GM18508 (cell line): ENCODE measurements around the gene CLASP2.

Experiments
- ATAC-seq: cut with Tn5 transposase; IDR thresholded peaks from one replicate; pipeline ENCODE4 v1.9.1; 2021; ENCODE audit warnings: moderate number of reproducible peaks; ENCODE audit not compliant: insufficient read depth, unreplicated experiment

CLASP2 gene

GRCh38 chr3:33575311-33575710, 142.7 kb downstream of the CLASP2 start:
- no peak for ATAC-seq

- no peak for ATAC-seq
Measured at GRCh38 chr3:33557829-33558228, 160.2 kb downstream of the CLASP2 start.

DNA sequence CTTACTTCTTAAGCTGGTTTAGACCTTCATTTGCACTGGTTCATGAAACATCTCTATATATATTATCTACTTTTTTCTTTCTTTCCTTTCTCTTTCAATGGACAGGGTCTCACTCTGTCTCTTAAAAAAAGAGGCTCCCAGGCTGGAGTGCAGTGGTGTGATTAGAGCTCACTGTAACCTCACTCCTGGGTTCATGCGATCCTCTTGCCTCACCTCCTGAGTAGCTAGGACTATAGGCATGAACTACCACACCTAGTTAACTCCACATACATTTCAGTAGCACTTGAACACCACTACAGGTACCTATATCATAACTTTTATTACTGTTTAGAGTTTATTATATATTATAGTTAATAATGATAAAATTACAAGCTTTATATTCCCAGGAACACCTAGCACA, 160.8 kb downstream of the CLASP2 start:
- no peak for ATAC-seq

GRCh38 chr3:33547101-33547500, 171.0 kb downstream of the CLASP2 start:
- no peak for ATAC-seq

DNA sequence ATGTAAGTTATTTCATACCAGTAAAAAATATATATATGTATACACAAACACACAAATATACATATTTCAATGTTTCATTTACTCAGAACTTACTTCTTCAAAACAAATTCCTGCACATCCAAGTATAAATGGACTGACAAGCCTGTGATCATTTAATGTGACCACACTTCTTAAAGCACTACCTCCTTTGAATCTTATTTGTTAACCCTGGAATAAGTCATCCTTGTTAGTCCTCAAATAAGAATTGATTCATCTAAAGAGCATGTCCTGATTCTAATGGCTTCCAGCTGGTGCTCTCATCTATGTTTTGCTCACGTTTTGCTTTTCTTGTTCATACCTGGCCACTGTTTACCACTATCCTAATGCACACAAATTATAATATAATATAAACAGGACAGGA, 173.9 kb downstream of the CLASP2 start:
- ATAC-seq = no peak

- ATAC-seq = no peak
Measured at GRCh38 chr3:33543601-33544000, 174.5 kb downstream of the CLASP2 start.

DNA sequence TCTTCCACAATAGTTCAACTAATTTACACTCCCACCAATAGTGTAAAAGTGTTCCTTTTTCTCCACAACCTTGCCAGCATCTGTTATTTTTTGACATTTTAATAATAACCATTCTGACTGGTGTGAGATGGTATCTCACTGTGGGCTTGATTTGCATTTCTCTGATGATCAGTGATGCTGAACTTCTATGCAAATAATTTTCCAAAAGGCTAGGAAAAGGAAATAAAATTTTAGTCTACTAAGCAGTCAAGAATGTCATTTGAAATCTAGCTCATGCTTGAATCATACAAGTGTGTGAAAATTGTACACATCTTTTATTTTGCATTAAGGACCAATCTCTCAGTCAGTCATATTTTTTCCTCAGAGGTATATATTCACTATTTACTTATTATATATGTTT, 176.1 kb downstream of the CLASP2 start:
- ATAC-seq = no peak

DNA sequence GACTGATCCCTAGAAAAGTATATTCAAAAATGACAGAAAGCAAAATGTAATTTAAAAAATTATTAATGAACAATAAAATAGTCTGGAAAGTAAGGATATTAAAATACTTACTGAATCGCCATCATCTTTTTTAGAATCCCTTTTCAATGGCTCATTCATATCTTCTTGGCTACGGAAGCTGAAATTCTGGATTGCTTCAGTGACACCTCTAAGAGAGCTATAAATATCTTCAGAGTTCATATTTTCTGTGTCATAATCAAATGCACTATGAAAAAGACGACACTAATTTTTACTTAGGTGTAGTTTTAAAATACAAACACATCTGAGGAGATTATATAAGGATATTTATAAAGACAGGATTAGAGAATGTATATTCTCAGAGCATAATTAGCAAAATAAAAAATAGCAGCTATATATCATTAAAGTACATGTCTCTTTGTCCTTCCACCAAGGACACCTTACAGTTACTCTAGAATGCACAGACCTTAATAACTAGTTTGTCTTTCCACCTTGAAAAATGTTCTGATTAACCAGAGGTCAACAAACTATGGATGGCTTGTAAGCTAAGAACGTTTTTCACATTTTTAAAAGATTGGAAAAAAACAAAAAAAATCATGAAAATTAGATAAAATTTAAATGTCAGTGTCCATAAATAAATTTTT, 179.2 kb downstream of the CLASP2 start:
- ATAC-seq = no peak

DNA sequence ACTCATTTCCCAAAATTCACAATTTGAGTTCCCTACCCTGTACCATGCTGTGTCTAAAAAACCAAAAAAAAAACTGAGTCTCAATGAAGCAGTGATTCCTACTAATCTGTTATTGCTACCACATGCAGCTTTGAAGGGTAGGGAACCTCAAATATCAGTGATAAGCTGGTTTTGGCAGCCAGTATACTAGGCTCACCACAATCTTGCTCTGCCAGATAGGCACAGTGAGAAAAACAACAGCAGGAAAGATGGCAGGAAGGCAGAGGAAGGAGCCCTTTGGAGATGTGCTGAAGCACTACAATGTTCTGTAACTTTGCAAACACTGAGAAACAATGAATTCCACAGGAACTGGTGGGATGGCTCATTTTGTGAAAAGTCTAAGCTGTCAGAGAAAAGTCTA, 180.9 kb downstream of the CLASP2 start:
- ATAC-seq = no peak

DNA sequence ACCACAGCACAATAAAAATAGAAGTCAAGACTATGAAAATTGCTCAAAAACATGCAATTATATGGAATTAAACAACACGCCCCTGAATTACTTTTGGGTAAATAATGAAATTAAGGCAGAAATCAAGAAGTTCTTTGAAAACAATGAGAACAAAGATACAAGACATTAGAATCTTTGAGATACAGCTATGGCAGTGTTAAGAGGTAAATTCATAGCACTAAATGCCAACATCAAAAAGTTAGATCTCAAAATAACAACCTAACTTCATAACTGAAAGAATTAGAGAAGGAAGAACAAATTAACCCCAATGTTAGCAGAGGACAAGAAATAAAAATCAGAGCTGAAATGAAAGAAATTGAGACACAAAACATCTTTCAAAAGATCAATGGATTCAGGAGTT, 191.3 kb downstream of the CLASP2 start:
- no peak for ATAC-seq

- no peak for ATAC-seq
Measured at GRCh38 chr3:33525232-33525631, 192.8 kb downstream of the CLASP2 start.

DNA sequence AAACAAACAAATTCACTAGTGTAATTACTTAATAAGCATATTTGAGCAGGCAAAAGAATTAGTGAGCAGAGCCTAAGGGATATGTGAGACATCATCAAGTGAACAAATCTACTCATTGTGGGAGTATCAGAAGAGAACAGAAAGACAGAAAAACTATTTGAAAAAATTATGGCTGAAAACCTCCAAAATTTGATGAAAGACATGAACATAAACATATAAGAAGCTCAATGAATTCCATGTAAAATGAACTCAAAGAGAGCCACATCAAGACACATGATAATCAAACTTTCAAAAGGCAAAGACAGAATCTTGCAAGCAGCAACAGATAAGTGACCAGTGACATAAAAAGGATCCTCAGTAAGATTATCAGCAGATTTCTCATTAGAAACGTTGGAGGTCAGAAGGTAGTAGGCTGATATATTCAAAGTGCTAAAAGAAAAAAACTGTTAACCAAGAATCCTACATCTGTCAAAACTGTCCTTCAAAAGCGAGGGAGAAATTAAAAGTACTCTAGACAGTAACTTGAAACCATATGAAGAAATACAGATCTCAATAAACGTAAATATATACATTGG, 194.9 kb downstream of the CLASP2 start:
- no peak for ATAC-seq

DNA sequence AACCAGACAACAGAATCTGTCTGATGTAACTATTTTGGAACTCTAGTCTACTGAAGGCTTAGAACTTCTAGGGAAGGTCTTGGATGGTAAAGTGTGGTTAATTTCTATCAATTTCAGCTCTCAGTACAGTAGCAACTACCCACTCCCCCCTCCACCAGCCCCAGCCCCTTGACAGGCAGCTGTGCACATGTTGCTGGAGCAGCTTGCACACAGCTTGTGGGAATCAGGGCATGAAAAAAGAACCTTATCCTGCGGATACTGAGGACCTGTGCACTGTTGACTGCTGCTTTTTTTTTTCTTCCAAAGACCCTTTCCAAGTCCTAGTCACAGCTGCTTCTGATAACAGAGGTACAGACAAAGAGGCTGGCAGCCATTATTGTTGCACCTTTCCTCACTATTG, 196.3 kb downstream of the CLASP2 start:
- no peak for ATAC-seq

- no peak for ATAC-seq
Measured at GRCh38 chr3:33513262-33513863, 204.7 kb downstream of the CLASP2 start.

GRCh38 chr3:33505027-33505426, 213.0 kb downstream of the CLASP2 start:
- ATAC-seq = no peak

GRCh38 chr3:33496449-33496848, 221.6 kb downstream of the CLASP2 start:
- ATAC-seq = no peak

DNA sequence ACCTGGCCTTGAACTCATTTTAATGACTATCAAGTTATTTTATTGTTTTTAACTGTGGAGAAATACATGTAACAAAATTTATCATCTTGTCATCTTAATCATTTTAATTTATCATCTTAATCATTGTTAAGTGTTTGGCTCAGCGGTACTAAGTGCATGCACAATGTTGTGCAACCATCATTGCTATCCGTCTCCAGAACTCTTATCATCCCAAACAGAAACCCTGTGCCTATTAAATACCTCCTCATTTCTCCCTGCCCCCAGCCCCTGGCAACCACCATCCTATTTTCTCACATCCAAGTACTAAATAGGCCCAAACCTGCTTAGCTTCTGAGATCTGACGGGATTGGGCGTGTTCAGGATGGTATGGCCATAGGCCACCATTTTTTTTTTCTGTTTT, 226.3 kb downstream of the CLASP2 start:
- no peak for ATAC-seq

GRCh38 chr3:33490641-33491241, 227.3 kb downstream of the CLASP2 start:
- ATAC-seq = no peak

- no peak for ATAC-seq
Measured at GRCh38 chr3:33488683-33489082, 229.4 kb downstream of the CLASP2 start.

GRCh38 chr3:33488246-33488645, 229.8 kb downstream of the CLASP2 start:
- ATAC-seq = no peak

DNA sequence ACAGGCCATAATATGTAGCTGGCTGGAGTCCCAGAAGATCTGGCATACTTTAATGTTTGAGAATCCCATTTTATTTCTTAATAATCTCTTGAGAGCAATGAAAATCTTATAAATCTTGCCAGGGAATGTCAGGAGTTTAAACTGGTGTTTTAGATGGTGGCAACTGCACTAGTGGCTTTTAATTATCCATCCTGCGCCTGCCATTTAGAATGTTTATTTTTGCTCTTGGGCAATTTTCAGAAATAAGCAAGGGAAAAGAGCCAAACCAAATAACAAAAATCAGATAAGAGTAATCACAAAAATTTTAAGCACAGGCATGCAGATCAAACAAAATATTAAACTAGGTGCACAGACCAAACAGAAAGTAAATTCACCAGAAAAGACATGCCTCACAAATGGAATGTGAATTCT, 235.9 kb downstream of the CLASP2 start:
- ATAC-seq = no peak

- no peak for ATAC-seq
Measured at GRCh38 chr3:33474896-33475295, 243.2 kb downstream of the CLASP2 start.
